ENCODE measurements around the gene ADGRG1. TPM values are rescaled to one million over a fixed set of nuclear protein-coding genes. Genes with fewer than 3 reads are reported as not detected.

ADGRG1 gene
- total RNA-seq, 1 donor from 2014 or later = 116 TPM

DNA sequence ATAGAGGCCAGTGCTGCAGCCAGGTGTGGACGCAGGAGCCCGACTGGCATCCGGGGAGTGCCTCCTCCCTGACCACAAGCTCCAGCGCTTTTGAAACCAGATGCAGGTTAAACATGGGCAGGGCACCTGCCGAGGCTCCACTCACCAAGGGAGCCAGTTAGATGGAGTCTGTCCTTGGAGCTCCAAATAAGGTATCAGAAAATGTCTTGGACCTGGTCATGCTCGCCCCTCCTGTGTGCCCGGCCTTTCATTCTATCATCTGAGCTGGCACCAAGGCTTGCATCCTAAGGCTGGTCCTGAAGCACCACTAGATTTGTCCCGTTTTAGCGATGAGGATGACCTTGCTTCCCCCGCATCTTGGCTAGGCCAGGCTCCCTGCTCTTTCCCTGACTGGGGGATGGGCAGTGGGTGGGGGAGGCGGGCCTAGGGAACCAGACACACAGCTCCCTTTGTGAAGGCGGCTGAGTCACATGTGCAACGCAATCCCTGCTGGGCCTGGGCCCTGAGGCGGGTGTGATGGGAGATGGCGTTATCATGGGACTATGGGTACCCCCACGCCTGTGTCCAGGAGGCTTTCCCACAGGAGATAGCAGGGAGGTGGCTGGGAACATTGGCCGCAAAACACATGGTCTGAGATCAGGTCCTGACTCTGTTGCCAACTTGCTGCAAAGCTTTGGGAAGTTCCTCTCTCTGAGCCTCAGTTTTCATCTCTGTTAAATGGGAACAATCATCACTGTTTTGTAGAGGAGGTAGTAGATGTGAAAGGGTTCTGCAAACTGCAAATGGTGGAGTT is 5.0 kb upstream of the ADGRG1 start:
- Mint-ChIP-seq H3K27me3 (ENCODE audit: unreplicated experiment) (peaks cover 12% of the 10 kb centered on the region), H3K36me3 (ENCODE audit: unreplicated experiment) (no peaks in the 10 kb centered on the region), H3K4me3 (ENCODE audit: unreplicated experiment) (no peak overlapping the region), H3K9me3 (ENCODE audit: unreplicated experiment) (peaks cover 11% of the 10 kb centered on the region), H3K27ac (ENCODE audit: unreplicated experiment) (no peak overlapping the region), H3K4me1 (ENCODE audit: low read depth, unreplicated experiment) (peaks cover 43% of the 10 kb centered on the region)
- TF ChIP-seq, protein P1, sequence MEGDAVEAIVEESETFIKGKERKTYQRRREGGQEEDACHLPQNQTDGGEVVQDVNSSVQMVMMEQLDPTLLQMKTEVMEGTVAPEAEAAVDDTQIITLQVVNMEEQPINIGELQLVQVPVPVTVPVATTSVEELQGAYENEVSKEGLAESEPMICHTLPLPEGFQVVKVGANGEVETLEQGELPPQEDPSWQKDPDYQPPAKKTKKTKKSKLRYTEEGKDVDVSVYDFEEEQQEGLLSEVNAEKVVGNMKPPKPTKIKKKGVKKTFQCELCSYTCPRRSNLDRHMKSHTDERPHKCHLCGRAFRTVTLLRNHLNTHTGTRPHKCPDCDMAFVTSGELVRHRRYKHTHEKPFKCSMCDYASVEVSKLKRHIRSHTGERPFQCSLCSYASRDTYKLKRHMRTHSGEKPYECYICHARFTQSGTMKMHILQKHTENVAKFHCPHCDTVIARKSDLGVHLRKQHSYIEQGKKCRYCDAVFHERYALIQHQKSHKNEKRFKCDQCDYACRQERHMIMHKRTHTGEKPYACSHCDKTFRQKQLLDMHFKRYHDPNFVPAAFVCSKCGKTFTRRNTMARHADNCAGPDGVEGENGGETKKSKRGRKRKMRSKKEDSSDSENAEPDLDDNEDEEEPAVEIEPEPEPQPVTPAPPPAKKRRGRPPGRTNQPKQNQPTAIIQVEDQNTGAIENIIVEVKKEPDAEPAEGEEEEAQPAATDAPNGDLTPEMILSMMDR (IDR thresholded peaks at IDR 0.05; ENCODE audit: partially characterized antibody, unreplicated experiment) = no peak
- DNase-seq = no peak

DNA sequence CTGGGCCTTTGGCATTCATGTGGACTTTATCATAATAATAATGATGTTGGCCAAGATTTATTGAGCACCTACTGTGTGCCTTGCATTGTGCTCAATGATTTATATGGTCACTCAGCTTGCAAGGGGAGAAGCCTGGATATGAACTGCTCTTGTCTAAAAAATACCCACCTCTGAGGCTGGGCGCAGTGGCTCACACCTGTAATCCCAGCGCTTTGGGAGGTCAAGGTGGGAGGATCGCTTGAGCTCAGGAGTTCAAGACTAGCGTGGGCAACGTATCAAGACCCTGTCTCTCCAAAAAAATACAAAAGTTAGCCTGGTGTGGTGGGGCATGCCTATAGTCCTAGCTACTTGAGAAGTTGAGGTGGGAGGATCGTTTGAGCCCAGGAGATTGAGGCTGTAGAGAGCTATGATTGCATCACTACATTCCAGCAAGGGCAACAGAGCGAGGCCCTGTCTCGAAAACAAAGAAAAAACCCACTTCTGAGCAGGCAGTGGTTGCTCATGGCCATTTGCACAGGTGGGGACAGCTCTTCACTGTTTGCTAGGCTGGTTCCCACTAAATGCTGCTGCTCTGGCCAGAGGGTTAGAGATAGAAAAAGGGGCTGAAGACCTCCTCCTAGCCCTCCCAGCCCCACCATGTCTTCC is 4.3 kb upstream of the ADGRG1 start:
- TF ChIP-seq, protein P1 (IDR thresholded peaks at IDR 0.05; ENCODE audit: partially characterized antibody, unreplicated experiment) = no peak

DNA sequence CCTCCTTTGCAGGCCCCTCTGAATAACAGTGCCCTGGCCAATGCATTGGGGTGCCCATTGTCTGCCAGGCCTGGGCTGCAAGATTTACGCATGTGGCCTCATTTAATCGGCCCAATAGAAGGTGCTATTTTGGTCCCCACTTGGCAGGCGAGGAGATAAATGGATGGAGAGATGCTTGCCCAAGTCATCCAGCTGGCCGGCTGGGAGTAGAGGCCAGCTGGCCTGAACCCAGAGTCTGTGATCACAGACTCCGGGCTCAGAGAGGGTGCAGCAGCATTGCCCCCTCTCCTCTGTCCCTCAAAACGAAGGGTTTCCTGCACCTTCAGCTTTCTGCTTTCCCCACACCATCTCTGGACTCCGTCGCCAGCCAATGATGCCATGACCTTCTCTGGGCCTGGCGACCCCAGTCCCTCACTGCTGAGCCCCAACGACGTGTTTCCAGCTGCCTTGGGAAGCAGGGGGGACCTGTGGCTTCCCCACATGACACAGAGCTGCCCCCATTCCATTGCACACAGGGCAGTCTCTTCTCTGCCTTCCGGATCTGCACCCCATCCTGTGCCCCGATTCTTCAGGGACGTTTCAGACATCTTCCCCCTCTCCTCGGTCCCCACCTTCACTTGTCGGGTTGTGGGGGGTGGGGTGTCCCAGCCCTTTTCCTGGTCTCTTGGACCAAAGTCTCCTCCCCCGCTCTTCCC is 3.5 kb upstream of the ADGRG1 start:
- no peaks in the 10 kb centered on the region for H3K36me3 Mint-ChIP-seq (ENCODE audit: unreplicated experiment)
- TF ChIP-seq, protein P1 (IDR thresholded peaks at IDR 0.05; ENCODE audit: partially characterized antibody, unreplicated experiment) = no peak
- H3K27me3 Mint-ChIP-seq (ENCODE audit: unreplicated experiment) = peaks cover 19% of the 10 kb centered on the region
- no peak for DNase-seq
- H3K4me1 Mint-ChIP-seq (ENCODE audit: low read depth, unreplicated experiment) = peaks cover 49% of the 10 kb centered on the region
- peak overlapping the region; percentile 30 for H3K27ac Mint-ChIP-seq (ENCODE audit: unreplicated experiment)
- no peak overlapping the region for H3K4me3 Mint-ChIP-seq (ENCODE audit: unreplicated experiment)
- H3K9me3 Mint-ChIP-seq (ENCODE audit: unreplicated experiment) = peaks cover 11% of the 10 kb centered on the region

More for the DNA sequence above, 4.3 kb upstream of the ADGRG1 start:
- H3K4me1 Mint-ChIP-seq (ENCODE audit: low read depth, unreplicated experiment) = peaks cover 49% of the 10 kb centered on the region
- peaks cover 16% of the 10 kb centered on the region for H3K27me3 Mint-ChIP-seq (ENCODE audit: unreplicated experiment)
- no peak for DNase-seq
- no peak overlapping the region for H3K4me3 Mint-ChIP-seq (ENCODE audit: unreplicated experiment)
- H3K9me3 Mint-ChIP-seq (ENCODE audit: unreplicated experiment) = peaks cover 11% of the 10 kb centered on the region
- H3K36me3 Mint-ChIP-seq (ENCODE audit: unreplicated experiment) = no peaks in the 10 kb centered on the region
- H3K27ac Mint-ChIP-seq (ENCODE audit: unreplicated experiment) = no peak overlapping the region

DNA sequence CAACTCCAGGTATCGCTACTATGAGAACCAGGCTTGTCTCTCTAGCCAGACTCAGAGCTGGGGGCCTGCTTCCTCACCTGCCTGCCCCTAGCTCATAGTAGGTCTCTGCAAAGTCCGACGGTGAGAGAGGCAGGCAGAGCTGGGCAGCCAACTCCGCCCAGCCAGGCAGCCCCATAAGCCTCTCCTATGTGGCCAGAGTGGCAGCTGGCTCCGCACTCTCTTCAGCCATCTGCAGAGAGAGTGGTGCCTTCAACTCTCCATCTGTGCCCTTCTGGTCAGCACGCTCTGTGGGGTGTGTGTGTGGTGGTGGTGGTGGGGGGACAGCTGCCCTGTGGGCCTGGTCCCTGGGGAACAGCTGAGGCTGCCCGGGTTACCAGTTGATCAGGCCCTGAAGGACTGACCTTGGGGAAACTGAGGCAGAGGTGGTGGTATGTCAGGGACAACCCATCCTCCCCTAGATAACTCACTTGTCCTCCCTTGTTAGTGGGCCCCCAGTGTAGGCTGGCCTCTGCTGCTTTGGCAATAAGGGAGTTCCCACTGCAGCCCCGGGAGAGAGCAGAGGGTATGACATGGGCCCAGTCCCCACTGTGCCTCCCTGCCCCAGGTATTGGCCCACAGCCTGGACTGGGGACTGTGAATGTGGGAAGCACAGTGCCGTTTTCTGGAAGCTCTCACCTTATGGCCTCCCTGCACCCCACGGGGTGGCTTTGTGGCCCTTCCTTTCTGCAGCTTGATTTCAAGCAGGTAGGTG is 1.8 kb upstream of the ADGRG1 start:
- H3K36me3 Mint-ChIP-seq (ENCODE audit: unreplicated experiment) = no peaks in the 10 kb centered on the region
- peaks cover 27% of the 10 kb centered on the region for H3K27me3 Mint-ChIP-seq (ENCODE audit: unreplicated experiment)
- H3K4me1 Mint-ChIP-seq (ENCODE audit: low read depth, unreplicated experiment) = peaks cover 50% of the 10 kb centered on the region
- DNase-seq = peak; percentile 70
- peaks cover 11% of the 10 kb centered on the region for H3K9me3 Mint-ChIP-seq (ENCODE audit: unreplicated experiment)
- H3K4me3 Mint-ChIP-seq (ENCODE audit: unreplicated experiment) = peak overlapping the region; percentile 68
- TF ChIP-seq, protein P1 (IDR thresholded peaks at IDR 0.05; ENCODE audit: partially characterized antibody, unreplicated experiment) = no peak
- H3K27ac Mint-ChIP-seq (ENCODE audit: unreplicated experiment) = peak overlapping the region; percentile 91

All from glutamatergic neuron (in vitro differentiated cells).